ENCODE data around the gene MSX1. TPM values are rescaled to one million over a fixed set of nuclear protein-coding genes. Genes with fewer than 3 reads are reported as not detected.

The MSX1 gene
- total and polyA plus RNA-seq, 9 donors: 2.2 to 4.5 (median 4.0) TPM

- Histone ChIP-seq H3K4me3 (peak overlapping the region; percentile 21), H3K4me1 (ENCODE audit: insufficient read depth) (peaks cover 4% of the 10 kb centered on the region), H3K27ac (no peak overlapping the region), H3K9me3 (no peaks in the 10 kb centered on the region), H3K27me3 (no peaks in the 10 kb centered on the region), H3K36me3 (no peaks in the 10 kb centered on the region)
- peak in 2 of 5 donors; percentile 42 to 43 for DNase-seq
- TF ChIP-seq POLR2A (IDR thresholded peaks at IDR 0.05) (no peak), CTCF (IDR thresholded peaks at IDR 0.05) (no peak), EP300 (IDR thresholded peaks at IDR 0.05) (no peak)
- WGBS, 3 donors: 1 to 4% (median 4%) methylated on average over 42 of the region's 42 CpGs
- intact Hi-C loops (cut with DNase I): no loop called here
Observed at GRCh38 chr4:4852591-4853362, 6.7 kb upstream of the MSX1 start.

GRCh38 chr4:4853371-4853823 lies 6.1 kb upstream of the MSX1 start:
- 2 to 4% (median 2%) methylated on average over 26 of the region's 26 CpGs for WGBS, 3 donors
- H3K36me3 ChIP-seq: no peaks in the 10 kb centered on the region
- no peaks in the 10 kb centered on the region for H3K27me3 ChIP-seq
- H3K4me3 ChIP-seq: peak overlapping the region; percentile 21
- H3K9me3 ChIP-seq: no peaks in the 10 kb centered on the region
- no peak for DNase-seq
- no peak for TF ChIP-seq EP300 (IDR thresholded peaks at IDR 0.05)
- TF ChIP-seq CTCF (IDR thresholded peaks at IDR 0.05): no peak
- no peak for TF ChIP-seq POLR2A (IDR thresholded peaks at IDR 0.05)
- H3K4me1 ChIP-seq (ENCODE audit: insufficient read depth): peaks cover 4% of the 10 kb centered on the region
- no peak overlapping the region for H3K27ac ChIP-seq
- intact Hi-C loops (cut with DNase I): no loop called here

GRCh38 chr4:4853921-4854648 lies 5.4 kb upstream of the MSX1 start:
- intact Hi-C loops (cut with DNase I): no loop called here
- Histone ChIP-seq H3K36me3 (no peaks in the 10 kb centered on the region), H3K27ac (no peak overlapping the region), H3K27me3 (no peaks in the 10 kb centered on the region), H3K4me1 (ENCODE audit: insufficient read depth) (peaks cover 4% of the 10 kb centered on the region), H3K9me3 (no peaks in the 10 kb centered on the region), H3K4me3 (no peak overlapping the region)
- 22 to 35% (median 22%) methylated on average over 24 of the region's 24 CpGs for WGBS, 3 donors
- TF ChIP-seq CTCF (IDR thresholded peaks at IDR 0.05): no peak
- no peak for TF ChIP-seq POLR2A (IDR thresholded peaks at IDR 0.05)
- DNase-seq: peak in 1 of 5 donors; percentile 25

GRCh38 chr4:4854649-4855295 lies 4.7 kb upstream of the MSX1 start:
- H3K36me3 ChIP-seq: no peaks in the 10 kb centered on the region
- no peaks in the 10 kb centered on the region for H3K9me3 ChIP-seq
- no peak overlapping the region for H3K4me3 ChIP-seq
- DNase-seq: peak in 1 of 5 donors; percentile 31
- intact Hi-C loops (cut with DNase I): loop anchor here in 1 of 4 donors (5.0 kb wide), 1 partner anchor 377 kb away; no protein-coding TSS in a partner anchor
- no peak for TF ChIP-seq CTCF (IDR thresholded peaks at IDR 0.05)
- TF ChIP-seq POLR2A (IDR thresholded peaks at IDR 0.05): no peak
- TF ChIP-seq EP300 (IDR thresholded peaks at IDR 0.05): no peak
- 10 to 15% (median 12%) methylated on average over 31 of the region's 31 CpGs for WGBS, 3 donors
- H3K27me3 ChIP-seq: no peaks in the 10 kb centered on the region
- H3K4me1 ChIP-seq (ENCODE audit: insufficient read depth): peaks cover 4% of the 10 kb centered on the region
- no peak overlapping the region for H3K27ac ChIP-seq

Measured in ovary (tissue), 9 donors.